ENCODE results near the gene DGKI. TPM values are rescaled to one million over a fixed set of nuclear protein-coding genes. Genes with fewer than 3 reads are reported as not detected.

DGKI gene
- total RNA-seq, 4 donors from 2014 or later = 0.64 to 1.2 (median 1.00) TPM; not detected in 1

- H3K27me3 ChIP-seq = no peaks in the 10 kb centered on the region
- intact Hi-C loops (cut with DNase I; ENCODE audit: low total_unique reads) = no loop called here
- in situ Hi-C loops (cut with MboI; ENCODE audit: low pct_ligation_motif_present in 1 of 4, low pct_unique_long_range_greater_than_20kb in 1 of 4, low sequenced_read_pairs in 3 of 4) = no loop called here
- no peaks in the 10 kb centered on the region for H3K36me3 ChIP-seq
- no peak overlapping the region for H3K4me3 ChIP-seq
- no peak for TF ChIP-seq CTCF (IDR thresholded peaks at IDR 0.05)
- no peak overlapping the region for H3K27ac ChIP-seq
- no peaks in the 10 kb centered on the region for H3K9me3 ChIP-seq
- 92 to 100% methylated on average over 1 to 5 of the region's 5 CpGs for whole genome bisulfite sequencing, 2 donors (ENCODE audit: low coverage in 1 of 2)
- no peaks in the 10 kb centered on the region for H3K4me1 ChIP-seq
- no peak for DNase-seq
Observed at GRCh38 chr7:137771273-137771672, 75.5 kb downstream of the DGKI start.

- WGBS, 2 donors (ENCODE audit: low coverage in 1 of 2) = 20 to 75% methylated on average over 1 to 6 of the region's 6 CpGs
- Histone ChIP-seq H3K4me3 (no peak overlapping the region), H3K27me3 (no peaks in the 10 kb centered on the region), H3K9me3 (no peaks in the 10 kb centered on the region), H3K4me1 (no peaks in the 10 kb centered on the region), H3K27ac (no peak overlapping the region), H3K36me3 (no peaks in the 10 kb centered on the region)
- intact Hi-C loops (cut with DNase I; ENCODE audit: low total_unique reads) (no loop called here), in situ Hi-C loops (cut with MboI; ENCODE audit: low pct_ligation_motif_present in 1 of 4, low pct_unique_long_range_greater_than_20kb in 1 of 4, low sequenced_read_pairs in 3 of 4) (no loop called here)
- no peak for DNase-seq
- no peak for TF ChIP-seq POLR2A (IDR thresholded peaks at IDR 0.05)
- TF ChIP-seq EP300 (IDR thresholded peaks at IDR 0.05; ENCODE audit: low read depth) = no peak
Observed at GRCh38 chr7:137768366-137768765, 78.4 kb downstream of the DGKI start.

- WGBS, 2 donors (ENCODE audit: low coverage in 1 of 2) = 81 to 100% methylated on average over 1 to 2 of the region's 2 CpGs
- no peaks in the 10 kb centered on the region for H3K9me3 ChIP-seq
- no peak for TF ChIP-seq POLR2A (IDR thresholded peaks at IDR 0.05)
- TF ChIP-seq CTCF (IDR thresholded peaks at IDR 0.05) = no peak
- no peak for TF ChIP-seq POLR2AphosphoS5 (IDR thresholded peaks at IDR 0.05)
- TF ChIP-seq EP300 (IDR thresholded peaks at IDR 0.05; ENCODE audit: low read depth) = no peak
- in situ Hi-C loops (cut with MboI; ENCODE audit: low pct_ligation_motif_present in 1 of 4, low pct_unique_long_range_greater_than_20kb in 1 of 4, low sequenced_read_pairs in 3 of 4) = no loop called here
- H3K4me1 ChIP-seq = no peaks in the 10 kb centered on the region
- no peaks in the 10 kb centered on the region for H3K36me3 ChIP-seq
- no peak for DNase-seq
- H3K27ac ChIP-seq = no peak overlapping the region
- no peaks in the 10 kb centered on the region for H3K27me3 ChIP-seq
- H3K4me3 ChIP-seq = no peak overlapping the region
- intact Hi-C loops (cut with DNase I; ENCODE audit: low total_unique reads) = no loop called here
Observed at GRCh38 chr7:137762334-137762733, 84.4 kb downstream of the DGKI start.

GRCh38 chr7:137760111-137760510, 86.7 kb downstream of the DGKI start:
- intact Hi-C loops (cut with DNase I; ENCODE audit: low total_unique reads) = no loop called here
- WGBS, 2 donors (ENCODE audit: low coverage in 1 of 2) = 53 to 64% methylated on average over 4 to 6 of the region's 6 CpGs
- Histone ChIP-seq H3K36me3 (no peaks in the 10 kb centered on the region), H3K4me1 (no peaks in the 10 kb centered on the region), H3K9me3 (no peaks in the 10 kb centered on the region), H3K27me3 (no peaks in the 10 kb centered on the region), H3K4me3 (no peak overlapping the region), H3K27ac (no peak overlapping the region)
- in situ Hi-C loops (cut with MboI; ENCODE audit: low pct_ligation_motif_present in 1 of 4, low pct_unique_long_range_greater_than_20kb in 1 of 4, low sequenced_read_pairs in 3 of 4) = no loop called here
- no peak for DNase-seq
- TF ChIP-seq POLR2A (IDR thresholded peaks at IDR 0.05) (no peak), POLR2AphosphoS5 (IDR thresholded peaks at IDR 0.05) (no peak), EP300 (IDR thresholded peaks at IDR 0.05; ENCODE audit: low read depth) (no peak), CTCF (IDR thresholded peaks at IDR 0.05) (no peak)

GRCh38 chr7:137757146-137757925, 89.4 kb downstream of the DGKI start:
- no peaks in the 10 kb centered on the region for H3K27me3 ChIP-seq
- 82 to 84% methylated on average over 9 to 10 of the region's 10 CpGs for WGBS, 2 donors (ENCODE audit: low coverage in 1 of 2)
- H3K4me1 ChIP-seq = no peaks in the 10 kb centered on the region
- H3K4me3 ChIP-seq = no peak overlapping the region
- no peak overlapping the region for H3K27ac ChIP-seq
- H3K36me3 ChIP-seq = no peaks in the 10 kb centered on the region
- in situ Hi-C loops (cut with MboI; ENCODE audit: low pct_ligation_motif_present in 1 of 4, low pct_unique_long_range_greater_than_20kb in 1 of 4, low sequenced_read_pairs in 3 of 4) (no loop called here), intact Hi-C loops (cut with DNase I; ENCODE audit: low total_unique reads) (no loop called here)
- no peaks in the 10 kb centered on the region for H3K9me3 ChIP-seq
- no peak for DNase-seq
- TF ChIP-seq POLR2AphosphoS5 (IDR thresholded peaks at IDR 0.05) = no peak
- TF ChIP-seq EP300 (IDR thresholded peaks at IDR 0.05; ENCODE audit: low read depth) = no peak
- TF ChIP-seq CTCF (IDR thresholded peaks at IDR 0.05) = no peak
- no peak for TF ChIP-seq POLR2A (IDR thresholded peaks at IDR 0.05)
